Heart left ventricle (tissue), 13 donors: ENCODE results near the gene RAD51C.

ENCODE experiments used
- POLR2A ChIP-seq, 2 donors: fragments of 450-650 bp; IDR thresholded peaks; one replicate each; pipeline ENCODE4 v1.6.1; 2017; ENCODE audit warnings: antibody characterized with exemption in 2 of 2, mild to moderate bottlenecking in 2 of 2, moderate library complexity in 2 of 2
- TF ChIP-seq, protein P1 (sequence below), 12 donors: fragments of 200-600 bp; sonication (generic) in 4 of 12; IDR thresholded peaks; one replicate each; pipeline versions ENCODE4 v1.5.0 to v1.8.0; 2018 to 2022; ENCODE audit warnings: antibody characterized with exemption in 12 of 12, mild to moderate bottlenecking in 5 of 12
- donor health status: ischemic (EF 13 %, LVEDD 7.1; RV severe dilation, severe dysfunction).
- donor health status: DM: no; HTN: yes; CAD: no.
- donor health status: DM: no; HTN: no; CAD: no.
- donor health status: ischemic (EF 25% LVEDD 6.9; RV normal size, moderate dysfunction).
- donor health status: ischemic (EF 25% LVEDD 5.7; RV mildly dilated, moderate dysfunction).
- donor health status: ischemic (EF 35%, LVEDD 5.7; RV mildly dilated, moderate dysfunction).
- donor health status: nonischemic (EF 11% LVEDD 7.7; RV severe dilation, severe dysfunction).
- donor health status: DM: yes; HTN: yes; CAD: no.
- donor health status: PGD.
- donor health status: ischemic (EF 29% LVEDD 5.4; RV normal size, mild dysfunction).
- donor health status: nonischemic (EF 23%, LVEDD 6.1; RV moderate dilation, normal function).

DNA sequence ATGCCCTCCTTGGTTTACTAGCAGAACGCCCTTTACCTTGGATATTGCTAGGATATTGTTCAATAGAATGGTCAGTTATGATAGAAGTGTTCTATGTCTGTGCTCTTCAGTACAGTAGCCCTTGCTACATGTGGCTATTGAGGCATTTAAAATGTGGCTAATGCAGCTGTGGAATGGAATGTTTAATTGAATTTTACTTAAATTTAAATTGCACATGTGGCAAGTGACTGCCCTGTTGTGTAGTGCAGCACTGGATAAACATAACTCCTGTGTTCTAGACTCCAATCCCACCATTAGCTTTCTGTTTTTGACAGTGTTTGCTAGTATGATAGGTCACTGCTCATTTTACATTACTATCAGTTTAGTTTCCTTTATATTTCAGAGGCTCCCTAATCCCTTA is 29.9 kb downstream of the RAD51C start:
- TF ChIP-seq, protein P1, sequence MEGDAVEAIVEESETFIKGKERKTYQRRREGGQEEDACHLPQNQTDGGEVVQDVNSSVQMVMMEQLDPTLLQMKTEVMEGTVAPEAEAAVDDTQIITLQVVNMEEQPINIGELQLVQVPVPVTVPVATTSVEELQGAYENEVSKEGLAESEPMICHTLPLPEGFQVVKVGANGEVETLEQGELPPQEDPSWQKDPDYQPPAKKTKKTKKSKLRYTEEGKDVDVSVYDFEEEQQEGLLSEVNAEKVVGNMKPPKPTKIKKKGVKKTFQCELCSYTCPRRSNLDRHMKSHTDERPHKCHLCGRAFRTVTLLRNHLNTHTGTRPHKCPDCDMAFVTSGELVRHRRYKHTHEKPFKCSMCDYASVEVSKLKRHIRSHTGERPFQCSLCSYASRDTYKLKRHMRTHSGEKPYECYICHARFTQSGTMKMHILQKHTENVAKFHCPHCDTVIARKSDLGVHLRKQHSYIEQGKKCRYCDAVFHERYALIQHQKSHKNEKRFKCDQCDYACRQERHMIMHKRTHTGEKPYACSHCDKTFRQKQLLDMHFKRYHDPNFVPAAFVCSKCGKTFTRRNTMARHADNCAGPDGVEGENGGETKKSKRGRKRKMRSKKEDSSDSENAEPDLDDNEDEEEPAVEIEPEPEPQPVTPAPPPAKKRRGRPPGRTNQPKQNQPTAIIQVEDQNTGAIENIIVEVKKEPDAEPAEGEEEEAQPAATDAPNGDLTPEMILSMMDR (IDR thresholded peaks at IDR 0.05): no peak
- TF ChIP-seq POLR2A (IDR thresholded peaks at IDR 0.05): no peak
